IMR-90 (cell line): ENCODE data around the gene HINT3. TPM values are rescaled to one million over a fixed set of nuclear protein-coding genes. Genes with fewer than 3 reads are reported as not detected.

Experiments
- ATAC-seq: fragments of 200-7000 bp; cut with Tn5 transposase; 2 replicates; pipeline ENCODE4 v1.9.1; 2020; ENCODE audit warnings: low read depth, mild to moderate bottlenecking, moderate library complexity
- BruUV-seq: library from RNA; stranded (reverse); fragments of 400-500 nt; replicated peaks from 2 replicates; lab custom pipeline; 2021; lab: Mats Ljungman, UMichigan
- CTCF ChIA-PET: fragments of 300-600 bp; formaldehyde crosslinking; extraction: SDS; loops from one replicate; lab custom pipeline; 2021; ENCODE audit warnings: antibody characterized with exemption; lab: Yijun Ruan, JAX
- POLR2A ChIA-PET: fragments of 300-600 bp; sonication (Branson Sonifier 250); formaldehyde crosslinking; loops from one replicate; lab custom pipeline; 2022; ENCODE audit warnings: antibody characterized with exemption; ENCODE audit not compliant: unreplicated experiment; lab: Charles Lee
- DNase-seq: peaks from one replicate; pipeline ENCODE4 v3.0.0; 2013
- H2AFZ ChIP-seq: replicated peaks from 2 replicates; pipeline ENCODE3; 2013; ENCODE audit warnings: low read length, mild to moderate bottlenecking; ENCODE audit not compliant: poor library complexity
- H2AK5ac ChIP-seq: 2 replicates; pipeline ENCODE4 v1.6.1; 2013; ENCODE audit warnings: low read depth, low read length, inconsistent platforms
- H2AK9ac ChIP-seq: replicated peaks from 2 replicates; pipeline ENCODE3; 2013; ENCODE audit warnings: mild to moderate bottlenecking, low read depth, low read length, moderate library complexity; ENCODE audit not compliant: poor library complexity
- H2BK120ac ChIP-seq: 2 replicates; pipeline ENCODE4 v1.6.1; 2013; ENCODE audit warnings: low read depth, low read length, inconsistent platforms
- H2BK15ac ChIP-seq: 3 replicates; pipeline ENCODE4 v1.6.1; 2013; ENCODE audit warnings: low read depth, low read length, inconsistent platforms
- H2BK20ac ChIP-seq: 2 replicates; pipeline ENCODE4 v1.6.1; 2013; ENCODE audit warnings: low read depth, mild to moderate bottlenecking, inconsistent platforms, low read length, moderate library complexity
- H2BK5ac ChIP-seq: 2 replicates; pipeline ENCODE4 v1.6.1; 2013; ENCODE audit warnings: mild to moderate bottlenecking, low read depth, low read length, inconsistent platforms; ENCODE audit not compliant: poor library complexity, severe bottlenecking
- H3K14ac ChIP-seq: replicated peaks from 2 replicates; pipeline ENCODE4 v1.6.1; 2013; ENCODE audit warnings: low read depth, low read length, inconsistent platforms
- H3K18ac ChIP-seq: 2 replicates; pipeline ENCODE4 v1.6.1; 2013; ENCODE audit warnings: low read depth, low read length, control low read depth
- H3K23ac ChIP-seq: 2 replicates; pipeline ENCODE4 v1.6.1; 2013; ENCODE audit warnings: low read depth, low read length, inconsistent platforms
- H3K27ac ChIP-seq: 2 replicates; pipeline ENCODE4 v1.5.1; 2013; ENCODE audit warnings: mild to moderate bottlenecking, control low read depth, low read length; ENCODE audit not compliant: insufficient read depth
- H3K27me3 ChIP-seq: 2 replicates; pipeline ENCODE4 v1.6.1; 2013; ENCODE audit warnings: low read length; ENCODE audit not compliant: control insufficient read depth, insufficient read depth
- H3K36me3 ChIP-seq: 2 replicates; pipeline ENCODE4 v1.6.1; 2013; ENCODE audit warnings: low read length, mixed read lengths; ENCODE audit not compliant: control insufficient read depth, insufficient read depth
- H3K4ac ChIP-seq: 2 replicates; pipeline ENCODE4 v1.6.1; 2013; ENCODE audit warnings: low read depth, low read length, inconsistent platforms
- H3K4me1 ChIP-seq: 2 replicates; pipeline ENCODE4 v1.6.1; 2013; ENCODE audit warnings: low read length, mixed read lengths; ENCODE audit not compliant: control insufficient read depth, insufficient read depth
- H3K4me2 ChIP-seq: 2 replicates; pipeline ENCODE4 v1.6.1; 2013; ENCODE audit warnings: low read depth, mild to moderate bottlenecking, control low read depth, low read length, moderate library complexity
- H3K4me3 ChIP-seq: 2 replicates; pipeline ENCODE4 v1.5.1; 2013; ENCODE audit warnings: low read depth, mild to moderate bottlenecking, control low read depth, low read length, moderate library complexity; ENCODE audit not compliant: insufficient read depth
- H3K56ac ChIP-seq: 2 replicates; pipeline ENCODE4 v1.6.1; 2013; ENCODE audit warnings: low read length, inconsistent platforms; ENCODE audit not compliant: insufficient read depth; ENCODE audit errors: extremely low read depth
- H3K79me1 ChIP-seq, 2 experiments: 2 replicates each; pipeline ENCODE4 v1.6.1; 2013; ENCODE audit warnings: low read length in 2 of 2, inconsistent platforms in 1 of 2, low read depth in 1 of 2
- H3K9ac ChIP-seq: 2 replicates; pipeline ENCODE4 v1.6.1; 2013; ENCODE audit warnings: low read depth, low read length, control low read depth
- H3K9me1 ChIP-seq: 2 replicates; pipeline ENCODE4 v1.6.1; 2013; ENCODE audit warnings: low read length, inconsistent platforms; ENCODE audit not compliant: insufficient read depth
- H3K9me3 ChIP-seq: 2 replicates; pipeline ENCODE4 v1.6.1; 2013; ENCODE audit warnings: low read length; ENCODE audit not compliant: control insufficient read depth, insufficient read depth
- H4K20me1 ChIP-seq: 2 replicates; pipeline ENCODE4 v1.6.1; 2013; ENCODE audit warnings: low read length, inconsistent platforms; ENCODE audit not compliant: insufficient read depth
- H4K5ac ChIP-seq: 2 replicates; pipeline ENCODE4 v1.6.1; 2013; ENCODE audit warnings: mild to moderate bottlenecking, low read depth, low read length, control low read depth
- H4K8ac ChIP-seq, 2 experiments: 2 replicates each; pipeline ENCODE4 v1.6.1; 2013; ENCODE audit warnings: low read depth in 2 of 2, low read length in 2 of 2, control low read depth in 1 of 2, inconsistent platforms in 1 of 2
- H4K91ac ChIP-seq: 2 replicates; pipeline ENCODE4 v1.6.1; 2013; ENCODE audit warnings: low read depth, low read length, inconsistent platforms; ENCODE audit not compliant: insufficient read depth
- CEBPB ChIP-seq: IDR thresholded peaks from 2 replicates; pipeline ENCODE4 v1.6.1; 2012; ENCODE audit warnings: low read depth, low read length, improper control_type of control experiment
- CTCF ChIP-seq: conservative IDR thresholded peaks from 2 replicates; pipeline ENCODE4 v1.5.1; 2012; ENCODE audit warnings: mild to moderate bottlenecking, low read depth, low read length, improper control_type of control experiment
- ELK1 ChIP-seq: fragments of 150-350 bp; IDR thresholded peaks from 2 replicates; pipeline ENCODE4 v1.6.1; 2016; ENCODE audit warnings: low read depth, mild to moderate bottlenecking, low read length, moderate library complexity, borderline replicate concordance
- MAZ ChIP-seq: IDR thresholded peaks from 2 replicates; pipeline ENCODE4 v1.6.1; 2012; ENCODE audit warnings: low read depth, mild to moderate bottlenecking, low read length, improper control_type of control experiment, moderate library complexity, borderline replicate concordance
- POLR2A ChIP-seq: IDR thresholded peaks from 2 replicates; pipeline ENCODE4 v1.6.1; 2012; ENCODE audit warnings: mild to moderate bottlenecking, low read depth, low read length
- RAD21 ChIP-seq: IDR thresholded peaks from 2 replicates; pipeline ENCODE4 v1.6.1; 2012; ENCODE audit warnings: low read length, improper control_type of control experiment
- SMC3 ChIP-seq: fragments of 150-350 bp; IDR thresholded peaks from 2 replicates; pipeline ENCODE4 v1.6.1; 2016; ENCODE audit warnings: low read depth, mild to moderate bottlenecking, antibody characterized with exemption, low read length, moderate library complexity
- WGBS, 2 experiments: methylation state at CpG; one replicate each; pipeline versions ENCODE4 v1.1.5 to v1.1.7; 2013; ENCODE audit warnings: missing lambda C conversion rate in 2 of 2; ENCODE audit not compliant: insufficient read length in 1 of 2; ENCODE audit errors: extremely low coverage in 2 of 2; 5-methylcytosine and 5-hydroxymethylcytosine counted together
- dilution Hi-C: fragments of 300-500 bp; cut with HindIII; formaldehyde crosslinking; loops from one replicate; pipeline ENCODE4 v1.14.3; 2018; ENCODE audit warnings: low sequenced_read_pairs; ENCODE audit not compliant: unreplicated experiment
- in situ Hi-C: fragments of 300-500 bp; cut with MboI; formaldehyde crosslinking; loops from 3 replicates; pipeline ENCODE4 v1.14.3; 2019; ENCODE audit warnings: low sequenced_read_pairs, inconsistent platforms, mixed read lengths
- intact Hi-C: fragments of 100-400 bp; cut with micrococcal nuclease; formaldehyde crosslinking; loops from 2 replicates; pipeline ENCODE4 v1.10.0; 2022
- polyA plus RNA-seq, 3 experiments: library from polyadenylated mRNA; depleted of rRNA; stranded (reverse); fragments of >200 nt; gene quantifications; 2 replicates each; pipeline ENCODE4 v1.2.3, GENCODE V29; 2012; ENCODE audit warnings: low replicate concordance in 1 of 3
- total RNA-seq: library from RNA; depleted of rRNA; stranded (reverse); fragments of >200 nt; gene quantifications from 2 replicates; pipeline ENCODE4 v1.2.3, GENCODE V29; 2012

The HINT3 gene
- total and polyA plus RNA-seq, 2 of the 4 experiments (the other 2 are of a cell fraction): 3.4 to 6.5 TPM

DNA sequence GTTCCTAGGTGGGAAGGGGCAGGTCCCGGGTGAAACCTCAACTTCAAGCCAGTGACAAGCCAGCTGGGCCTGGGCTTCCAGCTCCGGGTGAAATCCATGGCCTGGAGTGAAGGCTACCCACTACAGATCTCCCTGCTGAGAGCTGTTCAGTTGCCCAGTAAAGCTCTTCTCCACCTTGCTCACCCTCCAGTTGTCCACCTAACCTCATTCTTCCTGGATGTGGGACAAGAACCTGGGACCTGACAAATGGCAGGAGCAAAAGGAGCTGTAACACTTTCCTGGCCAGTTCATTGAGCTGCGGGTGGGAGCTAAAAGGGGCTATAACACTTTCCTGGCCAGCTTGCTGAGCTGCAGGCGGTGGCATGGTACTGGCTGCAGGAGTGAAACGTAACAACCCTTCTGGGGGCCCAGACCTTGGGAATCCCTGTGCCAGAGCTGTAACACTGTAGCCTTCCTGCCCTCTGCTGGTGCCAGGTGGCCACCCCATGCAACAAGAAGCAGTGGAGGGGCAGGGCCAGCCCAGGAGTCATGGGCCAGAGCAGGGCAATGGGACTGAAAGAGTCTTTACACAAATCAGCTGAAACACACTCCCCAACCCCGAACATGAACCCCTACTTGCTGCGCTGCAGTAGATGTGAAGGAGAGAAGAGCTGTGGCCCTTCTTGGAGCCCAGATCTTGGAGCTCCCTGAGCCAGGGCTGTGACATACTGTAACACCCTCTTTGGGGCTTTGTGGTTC, 3.6 kb upstream of the HINT3 start:
- Histone ChIP-seq H3K4me3 (no peak overlapping the region), H3K56ac (no peak overlapping the region), H2BK20ac (0 out of 2 replicates have a peak overlapping the region, but pooled peaks have one; percentile 21), H3K4me1 (peaks cover 4% of the 10 kb centered on the region), H3K23ac (no peak overlapping the region), H3K9ac (no peak overlapping the region), H3K27ac (no peak overlapping the region), H2BK15ac (no peak overlapping the region), H4K20me1 (no peaks in the 10 kb centered on the region), H3K79me1 (peaks cover 0 to 12% of the 10 kb centered on the region in 2 experiments; a peak in 3 of 4 replicates), H3K9me3 (no peaks in the 10 kb centered on the region), H3K4ac (no peak overlapping the region), H2BK120ac (peak overlapping the region; percentile 5; the same call in 1 of the 2 replicates), H3K4me2 (no peak overlapping the region), H4K8ac (no peak overlapping the region), H2BK5ac (no peak overlapping the region), H2AFZ (no peak overlapping the region), H3K9me1 (0 out of 2 replicates have a peak, but pooled peaks cover 4% of the 10 kb centered on the region), H3K18ac (no peak overlapping the region), H4K91ac (peak overlapping the region; percentile 51; the same call in 1 of the 2 replicates), H3K14ac (no peak overlapping the region), H3K27me3 (no peaks in the 10 kb centered on the region), H2AK5ac (0 out of 2 replicates have a peak overlapping the region, but pooled peaks have one; percentile 18), H3K36me3 (no peaks in the 10 kb centered on the region), H2AK9ac (peak overlapping the region; percentile 11), H4K5ac (no peak overlapping the region)
- WGBS, 2 experiments: no CpG with 5 or more reads among the region's 7 CpGs
- BruUV-seq: no TSS peak
- peak; percentile 22; the same call in 1 of the 2 replicates for ATAC-seq
- TF ChIP-seq CEBPB: no peak
- TF ChIP-seq CTCF: peak; percentile 62
- TF ChIP-seq MAZ: 0 out of 2 replicates have a peak, but pooled peaks have one; percentile 25
- no peak for TF ChIP-seq POLR2A
- peak; percentile 74 for TF ChIP-seq RAD21
- TF ChIP-seq SMC3: peak; percentile 79
- TF ChIP-seq ELK1: no peak
- in situ Hi-C loops: no loop called here
- CTCF ChIA-PET: interaction anchor here (0.5 to 2.4 kb wide), 6 partner anchors 11 to 172 kb away, joined by 3 to 14 read pairs (median 6); no protein-coding TSS in a partner anchor
- dilution Hi-C loops: no loop called here
- peak; percentile 53 for DNase-seq
- intact Hi-C loops: no loop called here
- POLR2A ChIA-PET: no interaction called here
